ENCODE measurements around the gene AQP6. TPM values are rescaled to one million over a fixed set of nuclear protein-coding genes. Genes with fewer than 3 reads are reported as not detected.

AQP6 gene
- total RNA-seq, 1 donor from 2014 or later, result not detected

- Histone ChIP-seq H3K27ac (replicated peaks) (no peak overlapping the region), H3K4me3 (no peak overlapping the region), H3K4me1 (peaks cover 2% of the 10 kb centered on the region), H3K36me3 (peaks cover 33% of the 10 kb centered on the region), H3K9me3 (replicated peaks) (no peaks in the 10 kb centered on the region), H3K27me3 (ENCODE audit: low read depth) (no peaks in the 10 kb centered on the region)
- no peak for TF ChIP-seq CTCF (IDR thresholded peaks at IDR 0.05; ENCODE audit: borderline replicate concordance)
- intact Hi-C loops (cut with micrococcal nuclease), result no loop called here
- DNase-seq, result no peak
Measured at GRCh38 chr12:49998453-49998852, 25.7 kb downstream of the AQP6 start.

GRCh38 chr12:50003595-50003994 is 30.8 kb downstream of the AQP6 start:
- Histone ChIP-seq H3K27ac (replicated peaks) (no peak overlapping the region), H3K36me3 (peaks cover 2% of the 10 kb centered on the region), H3K4me1 (peaks cover 13% of the 10 kb centered on the region)

GRCh38 chr12:50004696-50005095 is 31.9 kb downstream of the AQP6 start:
- Histone ChIP-seq H3K4me1 (peaks cover 13% of the 10 kb centered on the region), H3K27me3 (ENCODE audit: low read depth) (no peaks in the 10 kb centered on the region), H3K36me3 (no peaks in the 10 kb centered on the region), H3K9me3 (replicated peaks) (no peaks in the 10 kb centered on the region), H3K27ac (replicated peaks) (no peak overlapping the region), H3K4me3 (no peak overlapping the region)
- no peak for TF ChIP-seq CTCF (IDR thresholded peaks at IDR 0.05; ENCODE audit: borderline replicate concordance)
- intact Hi-C loops (cut with micrococcal nuclease), result no loop called here
- no peak for DNase-seq

More at GRCh38 chr12:50003595-50003994, 30.8 kb downstream of the AQP6 start:
- no peak for DNase-seq
- intact Hi-C loops (cut with micrococcal nuclease), result no loop called here
- no peaks in the 10 kb centered on the region for H3K9me3 ChIP-seq (replicated peaks)
- no peaks in the 10 kb centered on the region for H3K27me3 ChIP-seq (ENCODE audit: low read depth)
- no peak for TF ChIP-seq CTCF (IDR thresholded peaks at IDR 0.05; ENCODE audit: borderline replicate concordance)
- H3K4me3 ChIP-seq, result no peak overlapping the region

GRCh38 chr12:50005175-50005574 is 32.4 kb downstream of the AQP6 start:
- TF ChIP-seq CTCF (IDR thresholded peaks at IDR 0.05; ENCODE audit: borderline replicate concordance), result no peak
- H3K36me3 ChIP-seq, result no peaks in the 10 kb centered on the region
- intact Hi-C loops (cut with micrococcal nuclease), result no loop called here
- H3K4me3 ChIP-seq, result no peak overlapping the region
- no peak for DNase-seq
- no peak overlapping the region for H3K27ac ChIP-seq (replicated peaks)
- H3K9me3 ChIP-seq (replicated peaks), result no peaks in the 10 kb centered on the region
- peaks cover 13% of the 10 kb centered on the region for H3K4me1 ChIP-seq
- H3K27me3 ChIP-seq (ENCODE audit: low read depth), result no peaks in the 10 kb centered on the region

GRCh38 chr12:50006280-50006679 is 33.5 kb downstream of the AQP6 start:
- Histone ChIP-seq H3K27ac (replicated peaks) (no peak overlapping the region), H3K27me3 (ENCODE audit: low read depth) (no peaks in the 10 kb centered on the region), H3K9me3 (replicated peaks) (no peaks in the 10 kb centered on the region), H3K4me1 (peaks cover 13% of the 10 kb centered on the region), H3K36me3 (no peaks in the 10 kb centered on the region), H3K4me3 (no peak overlapping the region)
- no peak for DNase-seq
- TF ChIP-seq CTCF (IDR thresholded peaks at IDR 0.05; ENCODE audit: borderline replicate concordance), result no peak
- intact Hi-C loops (cut with micrococcal nuclease), result no loop called here
